ENCODE measurements around the gene TNFRSF25. TPM values are rescaled to one million over a fixed set of nuclear protein-coding genes. Genes with fewer than 3 reads are reported as not detected.
A peak's percentile ranks its signal among the peaks of the same experiment; 100 is the strongest.

Gene TNFRSF25
- total and polyA plus RNA-seq, 2 experiments from 2014 or later: 13.6 to 25.3 TPM

GRCh38 chr1:6489799-6490180 lies 23.8 kb upstream of the TNFRSF25 start:
- peak; percentile 65 for ATAC-seq
- Histone ChIP-seq H3K27ac (ENCODE audit: low read depth) (no peak overlapping the region), H3K36me3 (ENCODE audit: insufficient read depth) (no peaks in the 10 kb centered on the region), H3K9me2 (ENCODE audit: insufficient read depth) (no peaks in the 10 kb centered on the region), H2AFZ (peak overlapping the region; percentile 96), H4K20me1 (replicated peaks; ENCODE audit: insufficient read depth) (no peaks in the 10 kb centered on the region; the same call in 1 of the 2 replicates), H3K4me1 (ENCODE audit: insufficient read depth) (peaks cover 16% of the 10 kb centered on the region), H3K4me3 (peak overlapping the region; percentile 94), H3K27me3 (ENCODE audit: insufficient read depth) (peaks cover 2% of the 10 kb centered on the region; the same call in 1 of the 2 replicates), H3K4me2 (peak overlapping the region; percentile 97), H3K79me2 (replicated peaks; ENCODE audit: insufficient read depth) (no peaks in the 10 kb centered on the region), H3F3A (replicated peaks; ENCODE audit: low read depth) (peaks cover 15% of the 10 kb centered on the region)
- DNase-seq (ENCODE audit: low spot score): peak; percentile 85
- H3K27ac Mint-ChIP-seq: no peak overlapping the region
- H3K27me3 Mint-ChIP-seq (ENCODE audit: insufficient read depth, low read depth, poor library complexity): peaks cover 17% of the 10 kb centered on the region
- H3K4me3 Mint-ChIP-seq: peak overlapping the region; percentile 74
- peaks cover 29% of the 10 kb centered on the region for H3K4me1 Mint-ChIP-seq
- H3K36me3 Mint-ChIP-seq (ENCODE audit: low read depth): no peaks in the 10 kb centered on the region
- no peaks in the 10 kb centered on the region for H3K9me3 Mint-ChIP-seq
- no peak for TF ChIP-seq ETS1 (IDR thresholded peaks at IDR 0.05)
- TF ChIP-seq, protein P1, sequence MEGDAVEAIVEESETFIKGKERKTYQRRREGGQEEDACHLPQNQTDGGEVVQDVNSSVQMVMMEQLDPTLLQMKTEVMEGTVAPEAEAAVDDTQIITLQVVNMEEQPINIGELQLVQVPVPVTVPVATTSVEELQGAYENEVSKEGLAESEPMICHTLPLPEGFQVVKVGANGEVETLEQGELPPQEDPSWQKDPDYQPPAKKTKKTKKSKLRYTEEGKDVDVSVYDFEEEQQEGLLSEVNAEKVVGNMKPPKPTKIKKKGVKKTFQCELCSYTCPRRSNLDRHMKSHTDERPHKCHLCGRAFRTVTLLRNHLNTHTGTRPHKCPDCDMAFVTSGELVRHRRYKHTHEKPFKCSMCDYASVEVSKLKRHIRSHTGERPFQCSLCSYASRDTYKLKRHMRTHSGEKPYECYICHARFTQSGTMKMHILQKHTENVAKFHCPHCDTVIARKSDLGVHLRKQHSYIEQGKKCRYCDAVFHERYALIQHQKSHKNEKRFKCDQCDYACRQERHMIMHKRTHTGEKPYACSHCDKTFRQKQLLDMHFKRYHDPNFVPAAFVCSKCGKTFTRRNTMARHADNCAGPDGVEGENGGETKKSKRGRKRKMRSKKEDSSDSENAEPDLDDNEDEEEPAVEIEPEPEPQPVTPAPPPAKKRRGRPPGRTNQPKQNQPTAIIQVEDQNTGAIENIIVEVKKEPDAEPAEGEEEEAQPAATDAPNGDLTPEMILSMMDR (conservative IDR thresholded peaks at IDR 0.05; ENCODE audit: low read depth in 2 of 2): peak; percentile 84 to 93
- TF ChIP-seq NANOG (IDR thresholded peaks at IDR 0.05; ENCODE audit: borderline replicate concordance): no peak
- TF ChIP-seq CREB1 (CRISPR knock-in tag; IDR thresholded peaks at IDR 0.05; ENCODE audit: low read depth): no peak

DNA sequence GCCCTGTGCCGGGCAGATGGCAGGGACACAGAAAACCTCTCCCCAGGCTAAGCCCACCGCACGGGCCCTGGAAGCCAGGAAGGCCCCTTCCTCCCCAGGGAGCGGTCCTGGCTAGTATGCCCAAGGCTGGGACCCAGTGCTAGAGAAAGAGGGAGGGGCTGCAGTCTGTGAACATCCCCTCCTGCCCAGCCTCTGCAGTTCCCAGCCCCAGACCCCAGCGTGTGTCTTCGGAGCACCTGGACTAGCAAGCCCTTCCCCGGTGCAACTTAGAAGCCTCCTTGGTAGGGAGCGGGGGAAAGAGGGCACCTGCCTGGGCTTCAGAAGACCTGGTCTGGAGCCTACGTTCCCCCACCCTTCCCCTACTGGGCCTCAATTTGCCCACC lies 23.4 kb upstream of the TNFRSF25 start:
- Histone ChIP-seq H3K4me2 (peak overlapping the region; percentile 97), H3K9me2 (ENCODE audit: insufficient read depth) (no peaks in the 10 kb centered on the region), H3K79me2 (replicated peaks; ENCODE audit: insufficient read depth) (no peaks in the 10 kb centered on the region), H4K20me1 (replicated peaks; ENCODE audit: insufficient read depth) (no peaks in the 10 kb centered on the region; the same call in 1 of the 2 replicates), H2AFZ (no peak overlapping the region), H3F3A (replicated peaks; ENCODE audit: low read depth) (peaks cover 15% of the 10 kb centered on the region), H3K27me3 (ENCODE audit: insufficient read depth) (peaks cover 6% of the 10 kb centered on the region; the same call in 1 of the 2 replicates), H3K36me3 (ENCODE audit: insufficient read depth) (no peaks in the 10 kb centered on the region), H3K4me1 (ENCODE audit: insufficient read depth) (peaks cover 16% of the 10 kb centered on the region), H3K4me3 (peak overlapping the region; percentile 94; the same call in 1 of the 2 replicates), H3K27ac (ENCODE audit: low read depth) (no peak overlapping the region)
- H3K4me1 Mint-ChIP-seq: peaks cover 33% of the 10 kb centered on the region
- H3K36me3 Mint-ChIP-seq (ENCODE audit: low read depth): no peaks in the 10 kb centered on the region
- peaks cover 20% of the 10 kb centered on the region for H3K27me3 Mint-ChIP-seq (ENCODE audit: insufficient read depth, low read depth, poor library complexity)
- ATAC-seq: no peak
- H3K9me3 Mint-ChIP-seq: no peaks in the 10 kb centered on the region
- no peak for DNase-seq (ENCODE audit: low spot score)
- H3K27ac Mint-ChIP-seq: no peak overlapping the region
- peak overlapping the region; percentile 74; the same call in 2 of the 3 replicates for H3K4me3 Mint-ChIP-seq
- TF ChIP-seq ZNF462 (CRISPR knock-in tag; IDR thresholded peaks at IDR 0.05): no peak
- no peak for TF ChIP-seq EZH2 (IDR thresholded peaks at IDR 0.05; ENCODE audit: low read depth, unreplicated experiment)
- TF ChIP-seq ZNF331 (CRISPR knock-in tag; IDR thresholded peaks at IDR 0.05; ENCODE audit: low read depth): no peak

Measured in GM23338 (cell line).